IMR-90 (cell line): ENCODE results near the gene ERN1. TPM values are rescaled to one million over a fixed set of nuclear protein-coding genes. Genes with fewer than 3 reads are reported as not detected.

Experiments used
- ATAC-seq: fragments of 200-7000 bp; cut with Tn5 transposase; 2 replicates; pipeline ENCODE4 v1.9.1; 2020; ENCODE audit warnings: low read depth, mild to moderate bottlenecking, moderate library complexity
- BruUV-seq: library from RNA; stranded (reverse); fragments of 400-500 nt; replicated peaks from 2 replicates; lab custom pipeline; 2021; lab: Mats Ljungman, UMichigan
- CTCF ChIA-PET: fragments of 300-600 bp; formaldehyde crosslinking; extraction: SDS; loops from one replicate; lab custom pipeline; 2021; ENCODE audit warnings: antibody characterized with exemption; lab: Yijun Ruan, JAX
- POLR2A ChIA-PET: fragments of 300-600 bp; sonication (Branson Sonifier 250); formaldehyde crosslinking; loops from one replicate; lab custom pipeline; 2022; ENCODE audit warnings: antibody characterized with exemption; ENCODE audit not compliant: unreplicated experiment; lab: Charles Lee
- DNase-seq: peaks from one replicate; pipeline ENCODE4 v3.0.0; 2013
- H2AFZ ChIP-seq: replicated peaks from 2 replicates; pipeline ENCODE3; 2013; ENCODE audit warnings: low read length, mild to moderate bottlenecking; ENCODE audit not compliant: poor library complexity
- H2AK5ac ChIP-seq: 2 replicates; pipeline ENCODE4 v1.6.1; 2013; ENCODE audit warnings: low read depth, low read length, inconsistent platforms
- H2AK9ac ChIP-seq: replicated peaks from 2 replicates; pipeline ENCODE3; 2013; ENCODE audit warnings: mild to moderate bottlenecking, low read depth, low read length, moderate library complexity; ENCODE audit not compliant: poor library complexity
- H2BK120ac ChIP-seq: 2 replicates; pipeline ENCODE4 v1.6.1; 2013; ENCODE audit warnings: low read depth, low read length, inconsistent platforms
- H2BK15ac ChIP-seq: 3 replicates; pipeline ENCODE4 v1.6.1; 2013; ENCODE audit warnings: low read depth, low read length, inconsistent platforms
- H2BK20ac ChIP-seq: 2 replicates; pipeline ENCODE4 v1.6.1; 2013; ENCODE audit warnings: low read depth, mild to moderate bottlenecking, inconsistent platforms, low read length, moderate library complexity
- H2BK5ac ChIP-seq: 2 replicates; pipeline ENCODE4 v1.6.1; 2013; ENCODE audit warnings: mild to moderate bottlenecking, low read depth, low read length, inconsistent platforms; ENCODE audit not compliant: poor library complexity, severe bottlenecking
- H3K14ac ChIP-seq: replicated peaks from 2 replicates; pipeline ENCODE4 v1.6.1; 2013; ENCODE audit warnings: low read depth, low read length, inconsistent platforms
- H3K18ac ChIP-seq: 2 replicates; pipeline ENCODE4 v1.6.1; 2013; ENCODE audit warnings: low read depth, low read length, control low read depth
- H3K23ac ChIP-seq: 2 replicates; pipeline ENCODE4 v1.6.1; 2013; ENCODE audit warnings: low read depth, low read length, inconsistent platforms
- H3K27ac ChIP-seq: 2 replicates; pipeline ENCODE4 v1.5.1; 2013; ENCODE audit warnings: mild to moderate bottlenecking, control low read depth, low read length; ENCODE audit not compliant: insufficient read depth
- H3K27me3 ChIP-seq: 2 replicates; pipeline ENCODE4 v1.6.1; 2013; ENCODE audit warnings: low read length; ENCODE audit not compliant: control insufficient read depth, insufficient read depth
- H3K36me3 ChIP-seq: 2 replicates; pipeline ENCODE4 v1.6.1; 2013; ENCODE audit warnings: low read length, mixed read lengths; ENCODE audit not compliant: control insufficient read depth, insufficient read depth
- H3K4ac ChIP-seq: 2 replicates; pipeline ENCODE4 v1.6.1; 2013; ENCODE audit warnings: low read depth, low read length, inconsistent platforms
- H3K4me1 ChIP-seq: 2 replicates; pipeline ENCODE4 v1.6.1; 2013; ENCODE audit warnings: low read length, mixed read lengths; ENCODE audit not compliant: control insufficient read depth, insufficient read depth
- H3K4me2 ChIP-seq: 2 replicates; pipeline ENCODE4 v1.6.1; 2013; ENCODE audit warnings: low read depth, mild to moderate bottlenecking, control low read depth, low read length, moderate library complexity
- H3K4me3 ChIP-seq: 2 replicates; pipeline ENCODE4 v1.5.1; 2013; ENCODE audit warnings: low read depth, mild to moderate bottlenecking, control low read depth, low read length, moderate library complexity; ENCODE audit not compliant: insufficient read depth
- H3K56ac ChIP-seq: 2 replicates; pipeline ENCODE4 v1.6.1; 2013; ENCODE audit warnings: low read length, inconsistent platforms; ENCODE audit not compliant: insufficient read depth; ENCODE audit errors: extremely low read depth
- H3K79me1 ChIP-seq, 2 experiments: 2 replicates each; pipeline ENCODE4 v1.6.1; 2013; ENCODE audit warnings: low read length in 2 of 2, inconsistent platforms in 1 of 2, low read depth in 1 of 2
- H3K9ac ChIP-seq: 2 replicates; pipeline ENCODE4 v1.6.1; 2013; ENCODE audit warnings: low read depth, low read length, control low read depth
- H3K9me1 ChIP-seq: 2 replicates; pipeline ENCODE4 v1.6.1; 2013; ENCODE audit warnings: low read length, inconsistent platforms; ENCODE audit not compliant: insufficient read depth
- H3K9me3 ChIP-seq: 2 replicates; pipeline ENCODE4 v1.6.1; 2013; ENCODE audit warnings: low read length; ENCODE audit not compliant: control insufficient read depth, insufficient read depth
- H4K20me1 ChIP-seq: 2 replicates; pipeline ENCODE4 v1.6.1; 2013; ENCODE audit warnings: low read length, inconsistent platforms; ENCODE audit not compliant: insufficient read depth
- H4K5ac ChIP-seq: 2 replicates; pipeline ENCODE4 v1.6.1; 2013; ENCODE audit warnings: mild to moderate bottlenecking, low read depth, low read length, control low read depth
- H4K8ac ChIP-seq, 2 experiments: 2 replicates each; pipeline ENCODE4 v1.6.1; 2013; ENCODE audit warnings: low read depth in 2 of 2, low read length in 2 of 2, control low read depth in 1 of 2, inconsistent platforms in 1 of 2
- H4K91ac ChIP-seq: 2 replicates; pipeline ENCODE4 v1.6.1; 2013; ENCODE audit warnings: low read depth, low read length, inconsistent platforms; ENCODE audit not compliant: insufficient read depth
- BHLHE40 ChIP-seq: fragments of 150-350 bp; IDR thresholded peaks from 2 replicates; pipeline ENCODE4 v1.6.1; 2016; ENCODE audit warnings: mild to moderate bottlenecking, low read depth, low read length
- CEBPB ChIP-seq: IDR thresholded peaks from 2 replicates; pipeline ENCODE4 v1.6.1; 2012; ENCODE audit warnings: low read depth, low read length, improper control_type of control experiment
- CHD1 ChIP-seq: IDR thresholded peaks from 2 replicates; pipeline ENCODE4 v1.6.1; 2012; ENCODE audit warnings: low read depth, low read length, improper control_type of control experiment
- ELK1 ChIP-seq: fragments of 150-350 bp; IDR thresholded peaks from 2 replicates; pipeline ENCODE4 v1.6.1; 2016; ENCODE audit warnings: low read depth, mild to moderate bottlenecking, low read length, moderate library complexity, borderline replicate concordance
- FOS ChIP-seq: fragments of 150-350 bp; IDR thresholded peaks from 2 replicates; pipeline ENCODE4 v1.6.1; 2016; ENCODE audit warnings: low read depth, low read length
- MAFK ChIP-seq: IDR thresholded peaks from 2 replicates; pipeline ENCODE4 v1.6.1; 2012; ENCODE audit warnings: low read depth, low read length, improper control_type of control experiment
- MAZ ChIP-seq: IDR thresholded peaks from 2 replicates; pipeline ENCODE4 v1.6.1; 2012; ENCODE audit warnings: low read depth, mild to moderate bottlenecking, low read length, improper control_type of control experiment, moderate library complexity, borderline replicate concordance
- MXI1 ChIP-seq: IDR thresholded peaks from 2 replicates; pipeline ENCODE4 v1.6.1; 2012; ENCODE audit warnings: low read depth, mild to moderate bottlenecking, low read length, moderate library complexity, borderline replicate concordance
- NFE2L2 ChIP-seq: fragments of 150-350 bp; IDR thresholded peaks from 2 replicates; pipeline ENCODE4 v1.6.1; 2016; ENCODE audit warnings: low read depth, mild to moderate bottlenecking, low read length
- POLR2A ChIP-seq: IDR thresholded peaks from 2 replicates; pipeline ENCODE4 v1.6.1; 2012; ENCODE audit warnings: mild to moderate bottlenecking, low read depth, low read length
- RAD21 ChIP-seq: IDR thresholded peaks from 2 replicates; pipeline ENCODE4 v1.6.1; 2012; ENCODE audit warnings: low read length, improper control_type of control experiment
- RCOR1 ChIP-seq: IDR thresholded peaks from 2 replicates; pipeline ENCODE4 v1.6.1; 2012; ENCODE audit warnings: mild to moderate bottlenecking, low read length, improper control_type of control experiment; ENCODE audit not compliant: insufficient replicate concordance
- RFX5 ChIP-seq: IDR thresholded peaks from 2 replicates; pipeline ENCODE4 v1.8.0; 2012; ENCODE audit warnings: low read depth, mild to moderate bottlenecking, low read length, moderate library complexity
- SMC3 ChIP-seq: fragments of 150-350 bp; IDR thresholded peaks from 2 replicates; pipeline ENCODE4 v1.6.1; 2016; ENCODE audit warnings: low read depth, mild to moderate bottlenecking, antibody characterized with exemption, low read length, moderate library complexity
- USF2 ChIP-seq: fragments of 150-350 bp; IDR thresholded peaks from 2 replicates; pipeline ENCODE4 v1.6.1; 2017; ENCODE audit warnings: mild to moderate bottlenecking, antibody characterized with exemption, low read length, low read depth
- WGBS, 2 experiments: methylation state at CpG; one replicate each; pipeline versions ENCODE4 v1.1.5 to v1.1.7; 2013; ENCODE audit warnings: missing lambda C conversion rate in 2 of 2; ENCODE audit not compliant: insufficient read length in 1 of 2; ENCODE audit errors: extremely low coverage in 2 of 2; 5-methylcytosine and 5-hydroxymethylcytosine counted together
- dilution Hi-C: fragments of 300-500 bp; cut with HindIII; formaldehyde crosslinking; loops from one replicate; pipeline ENCODE4 v1.14.3; 2018; ENCODE audit warnings: low sequenced_read_pairs; ENCODE audit not compliant: unreplicated experiment
- in situ Hi-C: fragments of 300-500 bp; cut with MboI; formaldehyde crosslinking; loops from 3 replicates; pipeline ENCODE4 v1.14.3; 2019; ENCODE audit warnings: low sequenced_read_pairs, inconsistent platforms, mixed read lengths
- intact Hi-C: fragments of 100-400 bp; cut with micrococcal nuclease; formaldehyde crosslinking; loops from 2 replicates; pipeline ENCODE4 v1.10.0; 2022
- polyA plus RNA-seq, 3 experiments: library from polyadenylated mRNA; depleted of rRNA; stranded (reverse); fragments of >200 nt; gene quantifications; 2 replicates each; pipeline ENCODE4 v1.2.3, GENCODE V29; 2012; ENCODE audit warnings: low replicate concordance in 1 of 3
- total RNA-seq: library from RNA; depleted of rRNA; stranded (reverse); fragments of >200 nt; gene quantifications from 2 replicates; pipeline ENCODE4 v1.2.3, GENCODE V29; 2012

The ERN1 gene
- total and polyA plus RNA-seq, 2 of the 4 experiments (the other 2 are of a cell fraction): 2.7 to 4.1 TPM

- no peak within 1 kb of the TSS for H3K56ac ChIP-seq
- peaks cover 10% of the 10 kb centered on the region for H3K27me3 ChIP-seq
- no peak within 1 kb of the TSS for H4K91ac ChIP-seq
- H3K4me1 ChIP-seq: no peaks in the 10 kb centered on the region
- no peaks in the 10 kb centered on the region for H3K79me1 ChIP-seq
- no peak within 1 kb of the TSS for H4K8ac ChIP-seq
- dilution Hi-C loops (no loop called here), in situ Hi-C loops (loop anchor here (10.0 kb wide), 2 partner anchors 105 to 265 kb away; partner anchors contain the start of genes CSHL1 and GH1), intact Hi-C loops (no loop called here)
- no peak within 1 kb of the TSS for H3K4ac ChIP-seq
- H3K36me3 ChIP-seq: no peaks in the 10 kb centered on the region
- no peak within 1 kb of the TSS for H2AK5ac ChIP-seq
- CTCF ChIA-PET: interaction anchor here (1.4 to 1.8 kb wide), 2 partner anchors 8 to 101 kb away, joined by 6 read pairs; no protein-coding TSS in a partner anchor
- no peaks in the 10 kb centered on the region for H3K9me3 ChIP-seq
- no peaks in the 10 kb centered on the region for H3K9me1 ChIP-seq
- ATAC-seq: no peak
- POLR2A ChIA-PET: no interaction called here
- H4K20me1 ChIP-seq: no peaks in the 10 kb centered on the region
- H2BK15ac ChIP-seq: no peak within 1 kb of the TSS
- H2AK9ac ChIP-seq: no peak within 1 kb of the TSS
- H2AFZ ChIP-seq: peak within 1 kb of the TSS; percentile 84
- no peak within 1 kb of the TSS for H3K4me3 ChIP-seq
- no peak within 1 kb of the TSS for H2BK5ac ChIP-seq
- no peak within 1 kb of the TSS for H3K9ac ChIP-seq
- H2BK120ac ChIP-seq: no peak within 1 kb of the TSS
- no peak for DNase-seq
- no peak within 1 kb of the TSS for H3K18ac ChIP-seq
- BruUV-seq: no TSS peak
- no peak within 1 kb of the TSS for H4K5ac ChIP-seq
- peak within 1 kb of the TSS; percentile 30; the same call in 1 of the 2 replicates for H3K4me2 ChIP-seq
- no peak within 1 kb of the TSS for H3K23ac ChIP-seq
- H3K27ac ChIP-seq: no peak within 1 kb of the TSS
- no peak within 1 kb of the TSS for H3K14ac ChIP-seq
- H2BK20ac ChIP-seq: no peak within 1 kb of the TSS
- WGBS, 2 experiments: 67% methylated on average over 2 of the region's 23 CpGs; no CpG with 5 or more reads in 1 of the 2 experiments
- TF ChIP-seq RAD21: no peak
- TF ChIP-seq USF2: no peak
- no peak for TF ChIP-seq MXI1
- TF ChIP-seq CHD1: no peak
- TF ChIP-seq FOS: no peak
- TF ChIP-seq POLR2A: no peak
- no peak for TF ChIP-seq RCOR1
- TF ChIP-seq BHLHE40: no peak
- TF ChIP-seq CEBPB: no peak
- TF ChIP-seq NFE2L2: no peak
- TF ChIP-seq SMC3: no peak
- no peak for TF ChIP-seq MAZ
- TF ChIP-seq RFX5: no peak
- no peak for TF ChIP-seq MAFK
- no peak for TF ChIP-seq ELK1
These were observed 109.7 kb downstream of the ERN1 start, which contains the start of gene ICAM2 for GRCh38 chr17:64020056-64020766. ICAM2 (minus strand) TSS chr17:64020633; CDS start chr17:64006691, 13,942 bp downstream.
